Stimulated activated CD8-positive, alpha-beta memory T cell treated with anti-CD3 and anti-CD28 coated beads, Interleukin-15, amount 100 ng/mL, for 1 hour (primary cell): ENCODE results near the gene GPATCH1.
"Not testable (repeated sequence)": the region's sequence is repeated elsewhere in the genome, so short reads cannot be mapped to it uniquely, and the experiment has no call there.

Experiments
- DNase-seq: peaks from one replicate; pipeline ENCODE4 v3.0.0-alpha.2; 2020; ENCODE audit warnings: low read depth

Gene GPATCH1

GRCh38 chr19:33117501-33117900, 36.5 kb downstream of the GPATCH1 start:
- no peak for DNase-seq

GRCh38 chr19:33118643-33119042, 37.7 kb downstream of the GPATCH1 start:
- DNase-seq: no peak

- no peak for DNase-seq
Measured at GRCh38 chr19:33124207-33125098, 43.5 kb downstream of the GPATCH1 start.

GRCh38 chr19:33125929-33126388, 45.0 kb downstream of the GPATCH1 start:
- peak; percentile 13 for DNase-seq

GRCh38 chr19:33126712-33127111, 45.7 kb downstream of the GPATCH1 start:
- DNase-seq: not testable (repeated sequence)

- no peak for DNase-seq
Measured at GRCh38 chr19:33129901-33130300, 48.9 kb downstream of the GPATCH1 start.

GRCh38 chr19:33130433-33130832, 49.5 kb downstream of the GPATCH1 start:
- DNase-seq: no peak

GRCh38 chr19:33132021-33132420, 51.0 kb downstream of the GPATCH1 start, which contains the start of gene WDR88:
TSS of gene WDR88 (plus strand) at chr19:33132114. CDS start at chr19:33132170, 56 bp downstream.
- DNase-seq: no peak

- DNase-seq: no peak
Measured at GRCh38 chr19:33132425-33132824, 51.4 kb downstream of the GPATCH1 start.

- DNase-seq: no peak
Measured at GRCh38 chr19:33133438-33134031, 52.6 kb downstream of the GPATCH1 start.

GRCh38 chr19:33134571-33135041, 53.6 kb downstream of the GPATCH1 start:
- DNase-seq: no peak

- no peak for DNase-seq
Measured at GRCh38 chr19:33139165-33139564, 58.2 kb downstream of the GPATCH1 start.

GRCh38 chr19:33143897-33144405, 63.0 kb downstream of the GPATCH1 start:
- DNase-seq: peak; percentile 32

- no peak for DNase-seq
Measured at GRCh38 chr19:33146209-33146608, 65.2 kb downstream of the GPATCH1 start.

- DNase-seq: no peak
Measured at GRCh38 chr19:33147538-33147937, 66.6 kb downstream of the GPATCH1 start.

- no peak for DNase-seq
Measured at GRCh38 chr19:33150852-33151518, 70.0 kb downstream of the GPATCH1 start.

GRCh38 chr19:33152176-33152575, 71.2 kb downstream of the GPATCH1 start:
- DNase-seq: no peak

- DNase-seq: not testable (repeated sequence)
Measured at GRCh38 chr19:33152625-33153024, 71.6 kb downstream of the GPATCH1 start.

- not testable (repeated sequence) for DNase-seq
Measured at GRCh38 chr19:33154313-33154712, 73.3 kb downstream of the GPATCH1 start.

- no peak for DNase-seq
Measured at GRCh38 chr19:33156334-33156733, 75.4 kb downstream of the GPATCH1 start.

- DNase-seq: no peak
Measured at GRCh38 chr19:33157906-33158305, 76.9 kb downstream of the GPATCH1 start.

GRCh38 chr19:33158365-33158764, 77.4 kb downstream of the GPATCH1 start:
- no peak for DNase-seq
